Parathyroid adenoma (tissue), 2 donors: ENCODE measurements around the gene LAMB4.

Source experiments
- H2AFZ ChIP-seq: fragments of 300-600 bp; sonication (generic); one replicate; pipeline ENCODE4 v1.7.0; 2017; ENCODE audit warnings: antibody characterized with exemption, mild to moderate bottlenecking
- H3K27ac ChIP-seq: fragments of 300-600 bp; sonication (generic); one replicate; pipeline ENCODE4 v1.7.0; 2017
- H3K27me3 ChIP-seq: fragments of 300-600 bp; sonication (generic); one replicate; pipeline ENCODE4 v1.7.0; 2017; ENCODE audit warnings: low read length; ENCODE audit not compliant: control insufficient read depth, insufficient read depth
- H3K36me3 ChIP-seq: fragments of 300-600 bp; sonication (generic); one replicate; pipeline ENCODE4 v1.7.0; 2017; ENCODE audit warnings: low read length; ENCODE audit not compliant: control insufficient read depth, insufficient read depth
- H3K4me1 ChIP-seq: fragments of 300-600 bp; sonication (generic); one replicate; pipeline ENCODE4 v1.7.0; 2017; ENCODE audit warnings: control low read depth
- H3K4me2 ChIP-seq: fragments of 300-600 bp; sonication (generic); one replicate; pipeline ENCODE4 v1.7.0; 2017; ENCODE audit warnings: low read length
- H3K4me3 ChIP-seq: fragments of 300-600 bp; sonication (generic); one replicate; pipeline ENCODE4 v1.7.0; 2017; ENCODE audit warnings: low read depth, low read length
- H3K79me2 ChIP-seq: fragments of 300-600 bp; sonication (generic); one replicate; pipeline ENCODE4 v1.7.0; 2017; ENCODE audit warnings: control low read depth
- H3K9ac ChIP-seq: fragments of 300-600 bp; sonication (generic); one replicate; pipeline ENCODE4 v1.7.0; 2017; ENCODE audit warnings: mild to moderate bottlenecking
- H3K9me3 ChIP-seq: fragments of 300-600 bp; sonication (generic); one replicate; pipeline ENCODE4 v1.7.0; 2017; ENCODE audit warnings: low read length; ENCODE audit not compliant: control insufficient read depth
- CTCF ChIP-seq: fragments of 300-600 bp; sonication (generic); IDR thresholded peaks from one replicate; pipeline ENCODE4 v1.7.0; 2017; ENCODE audit warnings: antibody characterized with exemption, mild to moderate bottlenecking
- donor health status: primary hyperparathyroidism.

The LAMB4 gene

DNA sequence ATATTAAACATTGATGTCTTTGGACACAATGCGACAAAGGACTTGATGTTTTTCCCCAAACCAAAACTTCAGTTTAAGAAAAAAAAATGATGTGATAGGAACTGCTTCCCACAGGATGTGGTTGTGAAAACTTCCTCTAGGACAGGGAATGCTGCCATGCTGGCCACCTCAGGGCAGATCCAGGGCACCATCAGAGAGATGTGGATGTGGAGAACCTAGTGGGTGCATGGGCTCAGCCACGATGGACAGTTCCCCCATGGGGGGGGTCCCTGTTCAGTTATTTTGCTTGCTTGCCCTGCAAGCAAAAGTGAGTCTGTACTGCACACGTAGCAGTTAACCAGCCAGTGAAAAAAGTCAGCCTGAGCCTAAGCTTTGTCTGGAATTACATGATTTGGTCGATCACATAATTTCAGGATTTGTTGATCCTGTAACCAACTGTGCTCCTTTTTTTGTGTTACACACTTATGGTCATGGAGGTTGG, 36.3 kb downstream of the LAMB4 start:
- Histone ChIP-seq H3K27me3 (no peaks in the 10 kb centered on the region), H3K79me2 (no peaks in the 10 kb centered on the region), H3K4me3 (no peak overlapping the region), H3K4me2 (no peak overlapping the region), H3K4me1 (no peaks in the 10 kb centered on the region), H3K9me3 (no peaks in the 10 kb centered on the region), H3K9ac (no peak overlapping the region), H3K36me3 (no peaks in the 10 kb centered on the region), H2AFZ (no peak overlapping the region), H3K27ac (no peak overlapping the region)
- no peak for TF ChIP-seq CTCF

GRCh38 chr7:108093341-108093740, 36.8 kb downstream of the LAMB4 start:
- H3K4me2 ChIP-seq = no peak overlapping the region
- H3K4me3 ChIP-seq = no peak overlapping the region
- no peak for TF ChIP-seq CTCF
- no peaks in the 10 kb centered on the region for H3K9me3 ChIP-seq
- no peaks in the 10 kb centered on the region for H3K36me3 ChIP-seq
- H3K9ac ChIP-seq = no peak overlapping the region
- H3K4me1 ChIP-seq = no peaks in the 10 kb centered on the region
- no peak overlapping the region for H3K27ac ChIP-seq
- H3K27me3 ChIP-seq = no peaks in the 10 kb centered on the region
- H2AFZ ChIP-seq = no peak overlapping the region
- H3K79me2 ChIP-seq = no peaks in the 10 kb centered on the region

- Histone ChIP-seq H3K36me3 (no peaks in the 10 kb centered on the region), H3K79me2 (no peaks in the 10 kb centered on the region), H3K4me2 (no peak overlapping the region), H3K9ac (no peak overlapping the region), H3K9me3 (no peaks in the 10 kb centered on the region), H2AFZ (no peak overlapping the region), H3K27me3 (no peaks in the 10 kb centered on the region), H3K4me3 (no peak overlapping the region), H3K4me1 (no peaks in the 10 kb centered on the region), H3K27ac (no peak overlapping the region)
- no peak for TF ChIP-seq CTCF
Measured at GRCh38 chr7:108091461-108091831, 38.7 kb downstream of the LAMB4 start.

- no peaks in the 10 kb centered on the region for H3K27me3 ChIP-seq
- H3K4me2 ChIP-seq = no peak overlapping the region
Measured at GRCh38 chr7:108090791-108091460, 39.2 kb downstream of the LAMB4 start.

More at GRCh38 chr7:108090791-108091460, 39.2 kb downstream of the LAMB4 start:
- Histone ChIP-seq H3K9ac (no peak overlapping the region), H3K36me3 (no peaks in the 10 kb centered on the region), H3K27ac (no peak overlapping the region), H3K4me3 (no peak overlapping the region), H3K79me2 (no peaks in the 10 kb centered on the region), H2AFZ (no peak overlapping the region), H3K9me3 (no peaks in the 10 kb centered on the region), H3K4me1 (no peaks in the 10 kb centered on the region)
- TF ChIP-seq CTCF = no peak
